Fibroblast of mammary gland (primary cell): Measurements from ENCODE around the gene TAS2R9.
"Not testable (repeated sequence)": the region's sequence is repeated elsewhere in the genome, so short reads cannot be mapped to it uniquely, and the experiment has no call there.

Experiments
- DNase-seq: peaks from one replicate; pipeline ENCODE4 v3.0.0-alpha.2; 2010; ENCODE audit warnings: low read depth
- H3K4me3 ChIP-seq: 2 replicates; pipeline ENCODE4 v1.5.1; 2011; ENCODE audit warnings: low read depth, mild to moderate bottlenecking, low read length, moderate library complexity; ENCODE audit not compliant: control insufficient read depth
- CTCF ChIP-seq: conservative IDR thresholded peaks from 2 replicates; pipeline ENCODE4 v1.5.1; 2011; ENCODE audit warnings: low read depth, low read length, inconsistent platforms; ENCODE audit not compliant: control insufficient read depth, insufficient read depth

TAS2R9 gene

GRCh38 chr12:10807186-10807585 is 2.8 kb downstream of the TAS2R9 start, which contains the start of gene TAS2R8:
TAS2R8 (minus strand) TSS chr12:10807286; CDS start chr12:10806980, 306 bp downstream.
- no peak for TF ChIP-seq CTCF
- no peak for DNase-seq
- no peak within 1 kb of the TSS for H3K4me3 ChIP-seq

- no peak for TF ChIP-seq CTCF
- no peak within 1 kb of the TSS for H3K4me3 ChIP-seq
- DNase-seq = no peak
Measured at GRCh38 chr12:10802587-10802986, 7.4 kb downstream of the TAS2R9 start, which contains the start of gene TAS2R7. TAS2R7 (minus strand) TSS chr12:10802627; CDS start chr12:10802570, 57 bp downstream.

GRCh38 chr12:10801741-10802140 is 8.2 kb downstream of the TAS2R9 start:
- no peak overlapping the region for H3K4me3 ChIP-seq

DNA sequence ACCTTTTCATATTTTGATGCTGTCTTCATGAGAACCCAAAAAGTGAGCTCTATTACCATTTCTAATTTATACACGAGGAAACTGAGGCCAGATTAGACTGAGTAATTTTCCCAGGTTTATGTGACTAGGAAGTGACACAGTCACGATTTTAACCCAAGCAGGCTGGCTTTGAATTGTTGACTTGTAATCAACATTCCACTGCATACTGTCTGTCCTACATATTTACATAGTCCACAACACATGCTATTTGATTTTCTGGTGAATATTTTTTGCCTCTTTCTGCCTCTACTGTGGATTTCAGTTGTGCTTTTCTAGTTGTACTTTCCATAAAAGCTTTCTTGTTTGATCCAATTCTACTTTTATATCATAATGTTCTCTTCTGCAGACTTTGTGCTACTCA is 15.7 kb downstream of the TAS2R9 start:
- DNase-seq = no peak
- no peak overlapping the region for H3K4me3 ChIP-seq
- TF ChIP-seq CTCF = no peak

More at GRCh38 chr12:10801741-10802140, 8.2 kb downstream of the TAS2R9 start:
- no peak for TF ChIP-seq CTCF
- DNase-seq = no peak

DNA sequence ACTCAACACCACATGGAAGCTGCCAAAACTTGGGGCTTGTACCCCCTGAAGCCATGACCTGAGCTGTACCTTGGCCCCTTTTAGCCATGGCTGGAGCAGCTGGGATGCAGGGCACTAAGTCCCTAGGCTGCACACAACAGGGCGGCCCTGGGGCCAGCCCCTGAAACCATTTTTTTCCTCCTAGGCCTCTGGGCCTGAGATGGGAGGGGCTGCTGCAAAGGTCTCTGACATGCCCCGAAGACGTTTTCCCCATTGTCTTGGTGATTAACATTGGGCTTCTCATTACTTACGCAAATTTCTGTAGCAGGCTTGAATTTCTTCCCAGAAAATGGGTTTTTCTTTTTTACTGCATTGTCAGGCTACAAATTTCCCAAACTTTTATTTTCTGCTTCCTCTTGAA is 18.2 kb downstream of the TAS2R9 start:
- not testable (repeated sequence) for H3K4me3 ChIP-seq, DNase-seq

- no peak for DNase-seq
- no peak overlapping the region for H3K4me3 ChIP-seq
- TF ChIP-seq CTCF = no peak
Measured at GRCh38 chr12:10783252-10783651, 26.7 kb downstream of the TAS2R9 start.

- no peak for TF ChIP-seq CTCF
- DNase-seq = no peak
- no peak overlapping the region for H3K4me3 ChIP-seq
Measured at GRCh38 chr12:10779103-10779502, 30.9 kb downstream of the TAS2R9 start.
